Breast epithelium (tissue), 3 donors: ENCODE results near the gene MMP10.

Experiments used
- CTCF ChIP-seq, 3 donors: fragments of 450-650 bp; IDR thresholded peaks; one replicate each; pipeline ENCODE4 v1.5.1; 2016 to 2017; ENCODE audit warnings: antibody characterized with exemption in 3 of 3, mild to moderate bottlenecking in 3 of 3, moderate library complexity in 3 of 3
- POLR2A ChIP-seq: fragments of 450-650 bp; IDR thresholded peaks from one replicate; pipeline ENCODE4 v1.6.1; 2016; ENCODE audit warnings: antibody characterized with exemption, mild to moderate bottlenecking, moderate library complexity
- POLR2AphosphoS5 ChIP-seq, 3 donors: sonication (generic); formaldehyde crosslinking; IDR thresholded peaks; one replicate each; pipeline ENCODE4 v1.6.1; 2017; ENCODE audit warnings: antibody characterized with exemption in 3 of 3

GRCh38 chr11:102799681-102800340 lies 19.4 kb upstream of the MMP10 start:
- TF ChIP-seq CTCF (IDR thresholded peaks at IDR 0.05) (no peak), POLR2AphosphoS5 (IDR thresholded peaks at IDR 0.05) (no peak), POLR2A (no peak)
